ENCODE data around the gene PACSIN2.

GRCh38 chr22:42925598-42925997, 89.4 kb downstream of the PACSIN2 start:
- TF ChIP-seq CTCF (IDR thresholded peaks at IDR 0.05; ENCODE audit: low read depth, low read length, poor library complexity, severe bottlenecking): no peak
- no peak for TF ChIP-seq EZH2phosphoT487 (IDR thresholded peaks at IDR 0.05; ENCODE audit: borderline replicate concordance, low read length)

Data from DOHH2 (cell line).